Astrocyte of the cerebellum (primary cell): Measurements from ENCODE around the gene NUP153.

Source experiments
- DNase-seq: peaks from one replicate; pipeline ENCODE4 v3.0.0-alpha.2; 2011; ENCODE audit warnings: low read depth
- H3K4me3 ChIP-seq: 2 replicates; pipeline ENCODE4 v1.5.1; 2011; ENCODE audit warnings: mild to moderate bottlenecking, low read depth, low read length, moderate library complexity
- in situ Hi-C: cut with HindIII; loops from 2 replicates; pipeline ENCODE4 v1.10.0; 2017; ENCODE audit warnings: low sequenced_read_pairs
- TF ChIP-seq, protein P1 (sequence below): IDR thresholded peaks from 2 replicates; pipeline ENCODE4 v1.5.1; 2012; ENCODE audit warnings: low read length, low read depth, moderate library complexity, mild to moderate bottlenecking; ENCODE audit errors: missing control alignments

Gene NUP153

DNA sequence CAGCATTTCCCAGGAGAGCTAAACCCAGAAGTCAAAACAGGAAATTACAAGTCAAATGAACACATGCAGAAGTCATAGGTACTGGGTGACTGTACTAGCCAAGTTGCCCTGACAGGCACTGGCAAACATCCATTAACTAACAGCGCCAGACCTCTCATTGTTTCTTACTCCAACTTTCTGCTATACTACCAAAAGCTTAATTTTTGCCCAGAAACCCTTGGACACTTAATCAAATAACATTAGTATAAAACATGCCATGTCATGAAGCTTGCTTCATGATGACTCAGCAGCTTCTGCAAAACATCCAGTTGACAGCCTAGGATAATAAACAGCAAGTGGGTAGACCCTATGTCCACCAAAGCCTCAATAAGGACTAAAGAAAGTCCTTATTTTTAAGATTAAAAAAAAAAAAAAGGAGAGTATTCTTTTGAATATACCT is 3.5 kb downstream of the NUP153 start:
- in situ Hi-C loops: no loop called here
- TF ChIP-seq, protein P1, sequence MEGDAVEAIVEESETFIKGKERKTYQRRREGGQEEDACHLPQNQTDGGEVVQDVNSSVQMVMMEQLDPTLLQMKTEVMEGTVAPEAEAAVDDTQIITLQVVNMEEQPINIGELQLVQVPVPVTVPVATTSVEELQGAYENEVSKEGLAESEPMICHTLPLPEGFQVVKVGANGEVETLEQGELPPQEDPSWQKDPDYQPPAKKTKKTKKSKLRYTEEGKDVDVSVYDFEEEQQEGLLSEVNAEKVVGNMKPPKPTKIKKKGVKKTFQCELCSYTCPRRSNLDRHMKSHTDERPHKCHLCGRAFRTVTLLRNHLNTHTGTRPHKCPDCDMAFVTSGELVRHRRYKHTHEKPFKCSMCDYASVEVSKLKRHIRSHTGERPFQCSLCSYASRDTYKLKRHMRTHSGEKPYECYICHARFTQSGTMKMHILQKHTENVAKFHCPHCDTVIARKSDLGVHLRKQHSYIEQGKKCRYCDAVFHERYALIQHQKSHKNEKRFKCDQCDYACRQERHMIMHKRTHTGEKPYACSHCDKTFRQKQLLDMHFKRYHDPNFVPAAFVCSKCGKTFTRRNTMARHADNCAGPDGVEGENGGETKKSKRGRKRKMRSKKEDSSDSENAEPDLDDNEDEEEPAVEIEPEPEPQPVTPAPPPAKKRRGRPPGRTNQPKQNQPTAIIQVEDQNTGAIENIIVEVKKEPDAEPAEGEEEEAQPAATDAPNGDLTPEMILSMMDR: no peak
- no peak for DNase-seq
- no peak overlapping the region for H3K4me3 ChIP-seq

DNA sequence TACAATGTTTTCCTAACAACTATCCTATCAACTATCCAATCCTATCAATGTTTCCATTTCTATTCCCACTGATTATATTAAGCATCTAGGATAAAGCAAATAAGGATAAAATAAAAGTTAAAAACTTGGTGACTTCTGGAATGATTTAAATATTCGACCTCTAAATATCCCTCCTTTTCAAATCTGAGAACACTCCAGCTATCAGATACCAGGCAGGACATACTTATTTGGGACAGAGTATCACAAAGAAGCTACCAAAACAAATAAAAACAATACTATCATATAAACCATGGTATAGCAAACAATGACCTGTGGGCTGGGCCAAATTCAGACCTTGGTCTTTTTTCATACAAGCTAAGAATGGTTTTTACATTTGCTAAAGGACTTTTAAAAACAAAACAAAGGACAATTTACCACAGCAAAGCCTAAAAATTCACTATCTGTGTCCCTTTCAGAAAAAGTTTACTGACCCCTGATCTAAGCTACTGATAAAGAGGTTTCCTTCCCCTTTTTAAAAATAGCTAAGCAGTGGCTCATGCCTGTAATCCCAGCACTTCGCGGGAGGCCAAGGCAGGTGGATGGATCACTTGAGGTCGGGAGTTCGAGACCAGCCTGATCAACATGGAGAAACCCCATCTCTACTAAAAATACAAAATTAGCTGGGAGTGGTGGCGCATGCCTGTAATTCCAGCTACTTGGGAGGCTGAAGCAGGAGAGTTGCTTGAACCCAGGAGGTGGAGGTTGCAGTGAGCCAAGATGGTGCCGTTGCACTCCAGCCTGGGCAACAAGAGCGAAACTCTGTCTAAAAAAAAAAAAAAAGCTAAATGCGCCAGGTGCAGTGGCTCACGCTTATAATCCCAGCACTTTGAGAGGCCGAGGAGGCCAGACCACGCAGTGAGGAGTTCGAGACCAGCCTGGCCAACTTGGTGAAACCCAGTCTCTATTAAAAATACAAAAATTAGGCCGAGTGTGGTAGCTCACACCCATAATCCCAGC is 6.0 kb downstream of the NUP153 start:
- in situ Hi-C loops: no loop called here
- no peak for DNase-seq
- H3K4me3 ChIP-seq: no peak overlapping the region
- TF ChIP-seq, protein P1: no peak

DNA sequence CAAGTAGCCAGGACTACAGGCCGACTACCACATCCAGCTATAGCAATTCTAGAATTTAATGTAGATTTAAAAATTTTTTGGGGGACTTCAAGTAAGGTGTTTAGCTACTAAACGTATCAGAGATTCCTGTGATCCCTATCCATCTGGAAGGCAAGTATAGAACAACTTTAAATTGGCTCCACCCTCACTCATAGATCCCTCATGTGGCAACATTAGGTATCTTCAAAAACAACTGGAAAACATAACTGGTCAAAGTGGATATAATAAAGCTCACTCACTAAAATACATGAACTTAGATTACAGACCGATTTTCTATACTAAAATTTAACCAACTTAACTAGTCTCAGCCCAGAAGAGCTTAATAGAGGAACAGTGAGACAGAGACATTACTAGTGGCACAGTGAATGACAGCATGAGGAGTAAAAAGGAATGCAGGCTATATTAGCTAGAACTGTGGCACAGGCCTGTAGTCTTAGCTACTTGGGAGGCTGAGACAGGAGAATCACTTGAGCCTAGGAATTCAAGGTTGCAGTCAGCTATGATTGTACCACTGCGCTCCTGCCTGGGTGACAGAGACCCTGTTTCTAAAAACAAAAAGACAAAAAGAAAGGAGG is 14.7 kb downstream of the NUP153 start:
- in situ Hi-C loops: no loop called here
- TF ChIP-seq, protein P1: no peak
- H3K4me3 ChIP-seq: no peak overlapping the region
- no peak for DNase-seq

DNA sequence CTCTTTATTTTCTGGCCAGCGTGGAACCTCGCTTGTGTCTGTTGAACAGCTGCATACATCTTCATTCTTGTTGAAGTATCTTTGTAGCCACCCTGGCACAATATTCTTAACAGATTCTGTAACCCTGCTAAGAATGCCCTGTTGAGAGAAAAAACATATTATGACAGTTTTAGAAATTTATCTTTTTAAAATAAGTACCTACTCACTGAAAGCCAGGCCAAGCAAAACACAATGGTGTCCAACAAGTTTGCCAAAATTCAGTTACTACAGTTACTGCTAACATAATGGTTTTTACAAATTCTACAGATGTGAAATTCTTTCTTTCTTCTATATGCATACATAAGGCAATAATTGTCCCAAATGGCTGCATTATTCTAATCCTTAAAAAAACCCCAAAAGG is 18.2 kb downstream of the NUP153 start:
- in situ Hi-C loops: no loop called here
- TF ChIP-seq, protein P1: no peak
- no peak overlapping the region for H3K4me3 ChIP-seq
- no peak for DNase-seq

DNA sequence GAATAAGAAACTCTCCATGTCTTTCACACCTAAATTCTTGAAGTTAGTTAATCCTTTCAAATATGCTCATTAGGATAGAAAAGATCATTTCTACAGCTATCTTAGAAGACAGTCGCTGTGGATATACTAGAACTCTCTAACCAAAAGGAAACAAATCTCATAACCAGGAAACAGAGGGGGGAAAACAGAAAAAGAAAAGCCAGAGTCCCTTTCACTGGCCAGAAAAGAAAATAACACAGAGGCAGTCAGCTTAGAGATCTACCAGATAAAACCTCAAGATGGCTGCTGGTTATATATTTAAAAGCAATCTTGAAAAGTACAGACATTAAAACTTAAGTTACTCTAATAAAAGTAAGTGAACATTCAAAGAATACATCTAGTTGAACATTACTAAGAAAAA is 19.6 kb downstream of the NUP153 start:
- no peak for DNase-seq
- TF ChIP-seq, protein P1: no peak
- in situ Hi-C loops: no loop called here
- H3K4me3 ChIP-seq: no peak overlapping the region

DNA sequence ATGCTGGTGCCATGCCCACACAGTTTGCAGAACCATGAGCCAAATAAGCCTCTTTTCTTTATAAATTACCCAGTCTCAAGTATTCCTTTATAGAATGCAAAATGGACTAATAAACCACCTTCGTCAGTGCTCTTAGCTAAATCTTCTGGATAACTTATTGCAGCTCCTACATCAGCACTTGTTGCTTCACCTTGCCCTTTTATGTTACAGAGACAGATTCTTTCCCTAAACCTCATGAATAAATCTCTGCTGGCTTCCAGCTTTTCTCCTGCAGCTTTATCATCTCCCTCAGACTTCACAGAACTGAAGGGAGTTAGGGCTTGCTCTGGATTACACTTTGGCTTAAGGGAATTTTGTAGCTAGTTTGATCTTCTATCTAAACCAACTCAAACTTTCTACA is 22.6 kb downstream of the NUP153 start:
- H3K4me3 ChIP-seq: no peak overlapping the region
- TF ChIP-seq, protein P1: no peak
- no peak for DNase-seq
- in situ Hi-C loops: no loop called here
